ENCODE results near the gene ZNF202. TPM values are rescaled to one million over a fixed set of nuclear protein-coding genes. Genes with fewer than 3 reads are reported as not detected.

ZNF202 gene
- total RNA-seq, 3 donors from 2014 or later: 10.6 to 11.9 (median 11.1) TPM

- intact Hi-C loops (cut with DNase I, micrococcal nuclease): no loop called here
- Histone ChIP-seq H3K4me1 (ENCODE audit: low read depth) (no peaks in the 10 kb centered on the region), H3K36me3 (ENCODE audit: low read depth) (no peaks in the 10 kb centered on the region), H3K4me3 (no peak overlapping the region), H3K9me3 (no peaks in the 10 kb centered on the region)
- DNase-seq (no peak), ATAC-seq (no peak)
- no peak for TF ChIP-seq CTCF (IDR thresholded peaks at IDR 0.05)
Measured at GRCh38 chr11:123773959-123774358, 32.5 kb upstream of the ZNF202 start.

GRCh38 chr11:123773026-123773425 is 31.6 kb upstream of the ZNF202 start:
- ATAC-seq: no peak
- TF ChIP-seq CTCF (IDR thresholded peaks at IDR 0.05): no peak
- Histone ChIP-seq H3K4me1 (ENCODE audit: low read depth) (no peaks in the 10 kb centered on the region), H3K4me3 (no peak overlapping the region), H3K9me3 (no peaks in the 10 kb centered on the region), H3K36me3 (ENCODE audit: low read depth) (no peaks in the 10 kb centered on the region)
- DNase-seq: no peak
- intact Hi-C loops (cut with DNase I, micrococcal nuclease): no loop called here

GRCh38 chr11:123771664-123772063 is 30.2 kb upstream of the ZNF202 start:
- DNase-seq: peak in 1 of 3 donors; percentile 6
- H3K4me1 ChIP-seq (ENCODE audit: low read depth): no peaks in the 10 kb centered on the region

GRCh38 chr11:123770712-123771111 is 29.3 kb upstream of the ZNF202 start:
- intact Hi-C loops (cut with DNase I, micrococcal nuclease): no loop called here
- Histone ChIP-seq H3K4me3 (no peak overlapping the region), H3K4me1 (ENCODE audit: low read depth) (no peaks in the 10 kb centered on the region), H3K9me3 (no peaks in the 10 kb centered on the region), H3K36me3 (ENCODE audit: low read depth) (no peaks in the 10 kb centered on the region)
- no peak for TF ChIP-seq CTCF (IDR thresholded peaks at IDR 0.05)
- ATAC-seq (peak; percentile 52), DNase-seq (no peak)

More at GRCh38 chr11:123771664-123772063, 30.2 kb upstream of the ZNF202 start:
- H3K36me3 ChIP-seq (ENCODE audit: low read depth): no peaks in the 10 kb centered on the region
- intact Hi-C loops (cut with DNase I, micrococcal nuclease): no loop called here
- ATAC-seq: peak; percentile 90
- no peak overlapping the region for H3K4me3 ChIP-seq
- no peaks in the 10 kb centered on the region for H3K9me3 ChIP-seq
- TF ChIP-seq CTCF (IDR thresholded peaks at IDR 0.05): no peak

GRCh38 chr11:123765601-123766000 is 24.1 kb upstream of the ZNF202 start:
- ATAC-seq: no peak

More at GRCh38 chr11:123765601-123766000, 24.1 kb upstream of the ZNF202 start:
- H3K36me3 ChIP-seq (ENCODE audit: low read depth): no peaks in the 10 kb centered on the region
- no peak for TF ChIP-seq CTCF (IDR thresholded peaks at IDR 0.05)
- intact Hi-C loops (cut with DNase I, micrococcal nuclease): no loop called here
- H3K4me1 ChIP-seq (ENCODE audit: low read depth): no peaks in the 10 kb centered on the region
- peaks cover 16% of the 10 kb centered on the region for H3K9me3 ChIP-seq
- no peak overlapping the region for H3K4me3 ChIP-seq
- DNase-seq: no peak

Measured in mucosa of descending colon (tissue), 3 donors.